Measurements from ENCODE around the gene ASCL4. TPM values are rescaled to one million over a fixed set of nuclear protein-coding genes. Genes with fewer than 3 reads are reported as not detected.

ASCL4 gene
- total RNA-seq, 1 donor from 2014 or later, result not detected

GRCh38 chr12:107788690-107789458 lies 14.4 kb downstream of the ASCL4 start:
- Histone ChIP-seq H3K27ac (no peak overlapping the region), H3K36me3 (no peaks in the 10 kb centered on the region), H3K4me1 (no peaks in the 10 kb centered on the region), H3K4me3 (no peak overlapping the region), H3K27me3 (no peaks in the 10 kb centered on the region), H3K9me3 (no peaks in the 10 kb centered on the region)
- intact Hi-C loops (cut with DNase I), result no loop called here
- DNase-seq (ENCODE audit: low spot score in 2 of 2), result no peak
- TF ChIP-seq CTCF (IDR thresholded peaks at IDR 0.05), result no peak

GRCh38 chr12:107791465-107792089 lies 17.1 kb downstream of the ASCL4 start:
- no peaks in the 10 kb centered on the region for H3K4me1 ChIP-seq
- no peak overlapping the region for H3K4me3 ChIP-seq
- intact Hi-C loops (cut with DNase I), result no loop called here
- H3K36me3 ChIP-seq, result no peaks in the 10 kb centered on the region
- H3K9me3 ChIP-seq, result no peaks in the 10 kb centered on the region
- no peak for DNase-seq (ENCODE audit: low spot score in 2 of 2)
- no peak overlapping the region for H3K27ac ChIP-seq
- TF ChIP-seq CTCF (IDR thresholded peaks at IDR 0.05), result no peak
- no peaks in the 10 kb centered on the region for H3K27me3 ChIP-seq

- H3K27ac ChIP-seq, result no peak overlapping the region
- H3K4me3 ChIP-seq, result no peak overlapping the region
- no peaks in the 10 kb centered on the region for H3K4me1 ChIP-seq
- TF ChIP-seq CTCF (IDR thresholded peaks at IDR 0.05), result no peak
- H3K36me3 ChIP-seq, result no peaks in the 10 kb centered on the region
- DNase-seq (ENCODE audit: low spot score in 2 of 2), result no peak
- no peaks in the 10 kb centered on the region for H3K27me3 ChIP-seq
- intact Hi-C loops (cut with DNase I), result no loop called here
- no peaks in the 10 kb centered on the region for H3K9me3 ChIP-seq
Measured at GRCh38 chr12:107794451-107794850, 19.9 kb downstream of the ASCL4 start.

GRCh38 chr12:107798580-107798979 lies 24.1 kb downstream of the ASCL4 start:
- no peaks in the 10 kb centered on the region for H3K4me1 ChIP-seq
- H3K36me3 ChIP-seq, result no peaks in the 10 kb centered on the region
- DNase-seq (ENCODE audit: low spot score in 2 of 2), result no peak
- TF ChIP-seq CTCF (IDR thresholded peaks at IDR 0.05), result no peak
- H3K27me3 ChIP-seq, result no peaks in the 10 kb centered on the region
- intact Hi-C loops (cut with DNase I), result no loop called here
- no peaks in the 10 kb centered on the region for H3K9me3 ChIP-seq
- H3K4me3 ChIP-seq, result no peak overlapping the region
- H3K27ac ChIP-seq, result no peak overlapping the region

- Histone ChIP-seq H3K27ac (no peak overlapping the region), H3K9me3 (no peaks in the 10 kb centered on the region), H3K4me3 (no peak overlapping the region), H3K4me1 (no peaks in the 10 kb centered on the region), H3K27me3 (no peaks in the 10 kb centered on the region), H3K36me3 (no peaks in the 10 kb centered on the region)
- intact Hi-C loops (cut with DNase I), result no loop called here
- TF ChIP-seq CTCF (IDR thresholded peaks at IDR 0.05), result no peak
- DNase-seq (ENCODE audit: low spot score in 2 of 2), result no peak
Measured at GRCh38 chr12:107801150-107801549, 26.6 kb downstream of the ASCL4 start.
